A673 (cell line): Measurements from ENCODE around the gene EDAR. TPM values are rescaled to one million over a fixed set of nuclear protein-coding genes. Genes with fewer than 3 reads are reported as not detected.

Source experiments
- BruUV-seq: library from RNA; stranded (reverse); fragments of 400-500 nt; replicated peaks from 2 replicates; lab custom pipeline; 2021; lab: Mats Ljungman, UMichigan
- CTCF ChIA-PET: fragments of 300-600 bp; sonication (Branson Sonifier 250); formaldehyde crosslinking; loops from one replicate; lab custom pipeline; 2022; ENCODE audit warnings: antibody characterized with exemption; lab: Charles Lee
- POLR2A ChIA-PET: fragments of 300-600 bp; sonication (Branson Sonifier 250); formaldehyde crosslinking; loops from one replicate; lab custom pipeline; 2022; ENCODE audit warnings: antibody characterized with exemption; ENCODE audit not compliant: low non-redundant PET; lab: Charles Lee
- DNase-seq: peaks from one replicate; pipeline ENCODE4 v3.0.0-alpha.2; 2015; ENCODE audit warnings: low spot score
- H3K27ac ChIP-seq: fragments of 200-600 bp; sonication (generic); 2 replicates; pipeline ENCODE4 v1.5.1; 2016; ENCODE audit warnings: mixed run types, low read depth, mild to moderate bottlenecking, mixed read lengths, antibody characterized with exemption, low read length; ENCODE audit not compliant: poor library complexity, severe bottlenecking
- H3K27me3 ChIP-seq: fragments of 200-600 bp; sonication (generic); replicated peaks from 2 replicates; pipeline ENCODE4 v1.6.1; 2017; ENCODE audit warnings: mixed run types, low read depth, mild to moderate bottlenecking, mixed read lengths, antibody characterized with exemption, low read length; ENCODE audit not compliant: insufficient read depth, poor library complexity
- H3K36me3 ChIP-seq: fragments of 200-600 bp; sonication (generic); 2 replicates; pipeline ENCODE4 v1.6.1; 2016; ENCODE audit warnings: mixed run types, mild to moderate bottlenecking, mixed read lengths, antibody characterized with exemption, low read length; ENCODE audit not compliant: insufficient read depth, poor library complexity, severe bottlenecking
- H3K4me1 ChIP-seq: fragments of 200-600 bp; sonication (generic); 2 replicates; pipeline ENCODE4 v1.6.1; 2017; ENCODE audit warnings: mixed run types, mild to moderate bottlenecking, mixed read lengths, antibody characterized with exemption, low read length; ENCODE audit not compliant: insufficient read depth, poor library complexity, severe bottlenecking
- H3K4me3 ChIP-seq: fragments of 200-600 bp; sonication (generic); 2 replicates; pipeline ENCODE4 v1.5.1; 2016; ENCODE audit warnings: low read depth, mixed run types, mild to moderate bottlenecking, mixed read lengths, low read length; ENCODE audit not compliant: poor library complexity, severe bottlenecking
- H3K9me3 ChIP-seq: fragments of 200-600 bp; sonication (generic); 2 replicates; pipeline ENCODE4 v1.6.1; 2016; ENCODE audit warnings: mixed run types, low read depth, mild to moderate bottlenecking, mixed read lengths, antibody characterized with exemption, low read length; ENCODE audit not compliant: poor library complexity, severe bottlenecking
- EZH2 ChIP-seq: fragments of 200-600 bp; sonication (generic); IDR thresholded peaks from 2 replicates; pipeline ENCODE4 v1.6.1; 2017; ENCODE audit warnings: borderline replicate concordance, low read depth, mild to moderate bottlenecking, mixed read lengths, antibody characterized with exemption, low read length; ENCODE audit not compliant: poor library complexity, severe bottlenecking
- intact Hi-C: fragments of 100-400 bp; cut with micrococcal nuclease; formaldehyde crosslinking; loops from one replicate; pipeline ENCODE4 v1.10.0; 2022; ENCODE audit not compliant: unreplicated experiment
- total RNA-seq: library from RNA; stranded (reverse); gene quantifications from 2 replicates; pipeline ENCODE4 v1.2.3, GENCODE V29; 2021
- TF ChIP-seq, protein P1 (sequence below): fragments of 300-800, 200-600 bp; sonication (generic); conservative IDR thresholded peaks from 2 replicates; pipeline ENCODE4 v1.5.1; 2017; ENCODE audit warnings: low read depth, mild to moderate bottlenecking, antibody characterized with exemption, low read length, moderate library complexity, mixed read lengths

EDAR gene
- total RNA-seq, 1 experiment from 2014 or later: not detected

DNA sequence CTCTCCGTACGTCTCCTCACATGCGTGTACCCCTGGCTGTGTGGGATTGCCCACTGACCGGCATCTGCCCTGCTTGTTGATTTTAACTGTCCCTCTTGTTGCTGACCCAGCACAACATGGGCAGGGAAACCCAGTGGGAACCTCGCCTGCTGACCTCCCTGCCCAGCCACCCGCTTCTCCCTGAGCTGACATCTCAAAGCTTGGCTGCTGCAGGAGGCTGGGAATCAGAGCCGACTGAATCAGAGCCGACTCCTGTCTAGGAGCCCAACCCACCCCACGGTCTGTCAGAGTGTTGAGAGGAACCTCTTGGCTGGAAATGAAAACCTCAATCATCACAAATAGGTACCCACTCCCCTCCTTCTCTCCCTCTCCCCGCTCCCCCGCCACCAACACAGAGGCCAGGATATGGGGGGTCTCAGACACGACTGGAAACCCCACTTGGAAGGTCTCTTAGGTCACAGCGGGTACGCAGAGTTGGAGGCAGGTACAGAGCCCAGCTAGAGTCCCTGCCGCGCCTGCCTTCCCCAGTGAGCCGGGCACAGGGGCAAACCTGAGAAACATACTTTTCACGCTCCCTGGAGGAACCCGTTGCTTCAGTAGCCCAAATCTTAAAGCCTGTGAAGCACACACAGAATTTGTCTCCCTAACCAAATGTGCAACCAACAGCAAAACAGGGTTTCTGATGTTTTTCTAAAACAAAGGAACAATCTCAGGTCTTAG is 784 bp downstream of the EDAR start:
- POLR2A ChIA-PET: no interaction called here
- DNase-seq: no peak
- Histone ChIP-seq H3K36me3 (no peaks in the 10 kb centered on the region), H3K27me3 (peaks cover 12% of the 10 kb centered on the region), H3K4me1 (no peaks in the 10 kb centered on the region), H3K27ac (no peak overlapping the region), H3K4me3 (no peak overlapping the region), H3K9me3 (no peaks in the 10 kb centered on the region)
- CTCF ChIA-PET: interaction anchor here (0.5 to 0.6 kb wide), 2 partner anchors 15 to 366 kb away, joined by 4 to 5 read pairs; no protein-coding TSS in a partner anchor
- TF ChIP-seq, protein P1, sequence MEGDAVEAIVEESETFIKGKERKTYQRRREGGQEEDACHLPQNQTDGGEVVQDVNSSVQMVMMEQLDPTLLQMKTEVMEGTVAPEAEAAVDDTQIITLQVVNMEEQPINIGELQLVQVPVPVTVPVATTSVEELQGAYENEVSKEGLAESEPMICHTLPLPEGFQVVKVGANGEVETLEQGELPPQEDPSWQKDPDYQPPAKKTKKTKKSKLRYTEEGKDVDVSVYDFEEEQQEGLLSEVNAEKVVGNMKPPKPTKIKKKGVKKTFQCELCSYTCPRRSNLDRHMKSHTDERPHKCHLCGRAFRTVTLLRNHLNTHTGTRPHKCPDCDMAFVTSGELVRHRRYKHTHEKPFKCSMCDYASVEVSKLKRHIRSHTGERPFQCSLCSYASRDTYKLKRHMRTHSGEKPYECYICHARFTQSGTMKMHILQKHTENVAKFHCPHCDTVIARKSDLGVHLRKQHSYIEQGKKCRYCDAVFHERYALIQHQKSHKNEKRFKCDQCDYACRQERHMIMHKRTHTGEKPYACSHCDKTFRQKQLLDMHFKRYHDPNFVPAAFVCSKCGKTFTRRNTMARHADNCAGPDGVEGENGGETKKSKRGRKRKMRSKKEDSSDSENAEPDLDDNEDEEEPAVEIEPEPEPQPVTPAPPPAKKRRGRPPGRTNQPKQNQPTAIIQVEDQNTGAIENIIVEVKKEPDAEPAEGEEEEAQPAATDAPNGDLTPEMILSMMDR: no peak
- TF ChIP-seq EZH2: no peak
- no TSS peak for BruUV-seq
- intact Hi-C loops: loop anchor here (2.0 to 5.0 kb wide), 2 partner anchors 59 to 296 kb away; no protein-coding TSS in a partner anchor

DNA sequence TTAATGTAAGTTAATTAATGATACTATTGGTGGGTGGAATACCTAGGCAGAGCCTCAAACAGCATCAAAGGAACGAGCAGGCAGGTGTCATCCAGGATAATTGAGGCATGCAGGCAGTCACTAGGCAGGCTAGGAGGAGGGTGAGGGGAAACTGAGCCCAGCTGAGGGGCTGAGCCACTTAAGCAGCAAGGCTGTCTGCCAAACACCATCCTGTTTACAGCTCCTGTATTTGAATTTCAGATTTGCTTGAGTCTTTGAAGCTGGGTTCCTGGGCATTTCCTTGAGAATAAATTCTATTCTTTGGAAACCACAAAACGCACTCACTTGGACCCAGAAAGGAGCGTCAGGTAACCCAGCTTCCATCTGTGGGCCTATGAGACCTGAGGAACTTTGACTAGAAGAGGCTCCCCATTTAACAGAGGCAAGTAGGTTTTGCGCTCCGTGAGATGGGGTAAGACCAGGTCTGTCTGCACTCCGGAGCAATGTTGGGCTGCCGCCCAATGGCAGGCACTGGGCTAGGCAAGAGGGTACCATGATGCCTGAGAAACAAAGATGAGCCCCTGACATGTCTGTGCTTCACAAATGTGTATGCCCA is 2.0 kb downstream of the EDAR start:
- intact Hi-C loops: loop anchor here (5.0 kb wide), 1 partner anchor 295 kb away; no protein-coding TSS in a partner anchor
- no peak overlapping the region for H3K4me3 ChIP-seq
- peaks cover 24% of the 10 kb centered on the region for H3K27me3 ChIP-seq
- no peak for DNase-seq
- H3K27ac ChIP-seq: no peak overlapping the region
- H3K36me3 ChIP-seq: no peaks in the 10 kb centered on the region
- TF ChIP-seq, protein P1: no peak
- TF ChIP-seq EZH2: no peak
- ChIA-PET POLR2A (no interaction called here), CTCF (no interaction called here)
- no peaks in the 10 kb centered on the region for H3K9me3 ChIP-seq
- no TSS peak for BruUV-seq
- H3K4me1 ChIP-seq: no peaks in the 10 kb centered on the region

DNA sequence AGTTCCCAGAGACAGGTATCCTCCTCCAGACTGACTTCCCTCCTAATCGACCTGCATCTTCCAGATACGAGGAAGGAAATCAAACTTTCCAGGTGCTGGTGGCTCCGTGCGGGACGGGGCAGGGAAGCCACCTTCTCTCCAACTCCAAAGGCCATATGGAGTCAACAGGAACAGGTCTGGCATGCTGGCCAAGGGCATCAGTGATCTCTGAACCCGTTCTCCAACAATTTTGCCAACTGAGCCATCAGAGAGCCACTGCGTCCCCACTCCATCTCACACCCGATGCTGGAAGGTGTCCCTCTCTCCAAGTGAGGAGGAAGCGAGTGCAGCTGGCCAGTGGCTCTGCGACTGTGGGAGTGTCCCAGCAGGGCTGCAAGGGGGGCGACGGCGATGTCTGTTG is 5.4 kb downstream of the EDAR start:
- BruUV-seq: no TSS peak
- Histone ChIP-seq H3K27me3 (peaks cover 22% of the 10 kb centered on the region), H3K27ac (no peak overlapping the region), H3K36me3 (no peaks in the 10 kb centered on the region), H3K9me3 (no peaks in the 10 kb centered on the region), H3K4me3 (no peak overlapping the region), H3K4me1 (no peaks in the 10 kb centered on the region)
- intact Hi-C loops: no loop called here
- ChIA-PET POLR2A (no interaction called here), CTCF (no interaction called here)
- TF ChIP-seq, protein P1: no peak
- no peak for TF ChIP-seq EZH2
- DNase-seq: no peak
